HepG2 (cell line): Measurements from ENCODE around the gene TAS2R30. TPM values are rescaled to one million over a fixed set of nuclear protein-coding genes. Genes with fewer than 3 reads are reported as not detected.

Experiments used
- ATAC-seq: fragments of 200-7000 bp; cut with Tn5 transposase; 3 replicates; pipeline ENCODE4 v1.9.1; 2020; ENCODE audit warnings: mild to moderate bottlenecking, moderate library complexity
- Bru-seq: library from RNA; stranded (reverse); fragments of 400-500 nt; gene quantifications from one replicate; lab custom pipeline; 2021; lab: Mats Ljungman, UMichigan
- BruChase-seq, 2 experiments: library from RNA; stranded (reverse); fragments of 400-500 nt; gene quantifications; one replicate each; lab custom pipeline; 2021; lab: Mats Ljungman, UMichigan
- BruUV-seq: library from RNA; stranded (reverse); fragments of 400-500 nt; replicated peaks from 2 replicates; lab custom pipeline; 2021; lab: Mats Ljungman, UMichigan
- CTCF ChIA-PET: fragments of 300-600 bp; formaldehyde crosslinking; extraction: SDS; loops from one replicate; lab custom pipeline; 2021; ENCODE audit warnings: low total read pairs, inconsistent platforms, low intra/inter-chr PET ratio; lab: Yijun Ruan, JAX
- POLR2A ChIA-PET: fragments of 350-600 bp; sonication (Branson Sonifier 250); formaldehyde crosslinking; loops from one replicate; lab custom pipeline; 2020; ENCODE audit warnings: antibody characterized with exemption, inconsistent platforms; lab: Yijun Ruan, JAX
- DNase-seq: peaks from one replicate; pipeline ENCODE4 v3.0.0-alpha.2; 2015; ENCODE audit warnings: low spot score
- FAIRE-seq: peaks from 3 replicates; lab custom pipeline; 2011; peaks lifted over from hg19 to GRCh38; lab: Jason Lieb, UNC
- H2AFZ ChIP-seq: one replicate; pipeline ENCODE4 v1.6.1; 2011; ENCODE audit warnings: low read length, inconsistent platforms
- H3K27ac ChIP-seq: fragments of 300-600 bp; 3 replicates; pipeline ENCODE4 v1.8.0; 2011; ENCODE audit warnings: mixed run types, mild to moderate bottlenecking, mixed read lengths, low read length, inconsistent platforms; ENCODE audit not compliant: insufficient read depth; ENCODE audit errors: extremely low read length
- H3K27me3 ChIP-seq, 2 experiments: fragments of 200-600 bp in 1 of 2; 2 replicates in 1 of 2; 3 replicates in 1 of 2; pipeline versions ENCODE4 v1.6.0 to v1.8.0; 2011; ENCODE audit warnings: low read length in 2 of 2, mild to moderate bottlenecking in 2 of 2, moderate library complexity in 2 of 2, inconsistent platforms in 1 of 2; ENCODE audit not compliant: insufficient read depth in 2 of 2, control insufficient read depth in 1 of 2
- H3K36me3 ChIP-seq, 2 experiments: fragments of 200-600 bp in 1 of 2; replicated peaks in 1 of 2; 2 replicates in 1 of 2; 3 replicates in 1 of 2; pipeline versions ENCODE4 v1.5.1 to v1.8.0; 2011; ENCODE audit warnings: low read length in 2 of 2, inconsistent platforms in 1 of 2; ENCODE audit not compliant: insufficient read depth in 2 of 2, control insufficient read depth in 1 of 2
- H3K4me1 ChIP-seq: 2 replicates; pipeline ENCODE4 v1.5.1; 2012; ENCODE audit warnings: low read length, inconsistent platforms; ENCODE audit not compliant: insufficient read depth
- H3K4me2 ChIP-seq: 2 replicates; pipeline ENCODE4 v1.6.0; 2011; ENCODE audit warnings: low read depth, low read length, inconsistent platforms
- H3K4me3 ChIP-seq, 3 experiments: fragments of 200-600 bp in 1 of 3; sonication (generic), shearing (Covaris generic) in 1 of 3; replicated peaks in 1 of 3; 2 replicates each; pipeline ENCODE4 v1.5.1; 2011 to 2016; ENCODE audit warnings: low read length in 3 of 3, inconsistent platforms in 2 of 3, low read depth in 2 of 3, mild to moderate bottlenecking in 2 of 3, control low read depth in 1 of 3, mixed read lengths in 1 of 3; ENCODE audit not compliant: insufficient read depth in 1 of 3
- H3K79me2 ChIP-seq: one replicate; pipeline ENCODE4 v1.6.1; 2011; ENCODE audit warnings: low read length, inconsistent platforms; ENCODE audit not compliant: insufficient read depth
- H3K9ac ChIP-seq: 2 replicates; pipeline ENCODE4 v1.6.0; 2011; ENCODE audit warnings: mild to moderate bottlenecking, low read depth, low read length, inconsistent platforms; ENCODE audit not compliant: insufficient read depth
- H3K9me3 ChIP-seq: 2 replicates; pipeline ENCODE4 v1.5.1; 2012; ENCODE audit warnings: mild to moderate bottlenecking, low read length
- H4K20me1 ChIP-seq: 2 replicates; pipeline ENCODE4 v1.6.0; 2011; ENCODE audit warnings: inconsistent platforms, mild to moderate bottlenecking, low read length, moderate library complexity; ENCODE audit not compliant: insufficient read depth
- HMGXB4 ChIP-seq, 2 experiments: sonication (generic) in 1 of 2; formaldehyde crosslinking in 1 of 2; IDR thresholded peaks; 2 replicates each; pipeline versions ENCODE4 v1.4.0 to v1.6.1; 2018 to 2020; ENCODE audit warnings: missing genetic modification reagents in 2 of 2, borderline replicate concordance in 1 of 2, low read depth in 1 of 2, mild to moderate bottlenecking in 1 of 2, missing biosample characterization in 1 of 2
- TCF7L2 ChIP-seq: IDR thresholded peaks from 2 replicates; pipeline ENCODE4 v1.6.1; 2011; ENCODE audit warnings: mild to moderate bottlenecking, low read depth, low read length, moderate library complexity
- ZNF143 ChIP-seq: sonication (generic); formaldehyde crosslinking; IDR thresholded peaks from 2 replicates; pipeline ENCODE4 v1.4.0; 2020; ENCODE audit warnings: missing genetic modification reagents
- ZNF782 ChIP-seq: sonication (generic); formaldehyde crosslinking; IDR thresholded peaks from 2 replicates; pipeline ENCODE4 v1.4.0; 2020; ENCODE audit warnings: missing genetic modification reagents, mild to moderate bottlenecking, borderline replicate concordance
- WGBS: methylation state at CpG from one replicate; pipeline ENCODE4 v1.1.6; 2017; ENCODE audit warnings: low lambda C conversion rate; 5-methylcytosine and 5-hydroxymethylcytosine counted together
- in situ Hi-C: cut with HindIII; loops from 2 replicates; pipeline ENCODE4 v1.10.0; 2017; ENCODE audit warnings: low pct_unique_long_range_greater_than_20kb; ENCODE audit not compliant: extremely low pct_ligation_motif_present
- intact Hi-C: fragments of 100-400 bp; cut with micrococcal nuclease; formaldehyde crosslinking; loops from one replicate; pipeline ENCODE4 v1.10.0; 2022; ENCODE audit not compliant: unreplicated experiment
- long read RNA-seq, 2 experiments: library from RNA in 1 of 2; library from polyadenylated mRNA in 1 of 2; stranded (forward) in 1 of 2; unstranded in 1 of 2; transcript quantifications; one replicate each; pipeline ENCODE4 v2.0.0, GENCODE V29; 2019 to 2022
- polyA minus RNA-seq, 3 experiments: library from RNA; depleted of rRNA, polyadenylated mRNA; stranded (reverse); fragments of >200 nt; gene quantifications; 2 replicates each; pipeline ENCODE4 v1.2.3, GENCODE V29; 2011; ENCODE audit warnings: low replicate concordance in 1 of 3
- polyA plus RNA-seq, 8 experiments: library from polyadenylated mRNA; depleted of rRNA in 3 of 8; stranded (reverse) in 7 of 8; unstranded in 1 of 8; fragments of >200 nt; fragmentation: Illumina TruSeq in 4 of 8; extraction: Trizol in 4 of 8; gene quantifications; 2 replicates each; pipeline versions ENCODE4 v1.2.1 to v1.2.3, GENCODE V29; 2011 to 2016; ENCODE audit warnings: low read depth in 4 of 8, missing spikeins in 1 of 8, mixed read lengths in 1 of 8; ENCODE audit not compliant: insufficient read depth in 1 of 8
- total RNA-seq, 5 experiments: library from RNA; depleted of rRNA; stranded (reverse); fragments of >200 nt; fragmentation: Illumina TruSeq; extraction: Trizol; gene quantifications; 2 replicates each; pipeline ENCODE4 v1.2.3, GENCODE V29; 2016; ENCODE audit warnings: low read depth in 1 of 5

The TAS2R30 gene, protein sequence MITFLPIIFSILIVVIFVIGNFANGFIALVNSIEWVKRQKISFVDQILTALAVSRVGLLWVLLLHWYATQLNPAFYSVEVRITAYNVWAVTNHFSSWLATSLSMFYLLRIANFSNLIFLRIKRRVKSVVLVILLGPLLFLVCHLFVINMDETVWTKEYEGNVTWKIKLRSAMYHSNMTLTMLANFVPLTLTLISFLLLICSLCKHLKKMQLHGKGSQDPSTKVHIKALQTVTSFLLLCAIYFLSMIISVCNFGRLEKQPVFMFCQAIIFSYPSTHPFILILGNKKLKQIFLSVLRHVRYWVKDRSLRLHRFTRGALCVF
- 0.72 and 5.2 TPM in 2 replicates for total RNA-seq (2016; rRNA removed; fragmentation: Illumina TruSeq; extraction: Trizol)
- not detected in 2 replicates for total RNA-seq (2016; cell fraction: cytosol; rRNA removed; fragmentation: Illumina TruSeq; extraction: Trizol; ENCODE audit: low read depth)
- 0.74 and 4.3 TPM in 2 replicates for total RNA-seq (2016; cell fraction: insoluble cytoplasmic fraction; rRNA removed; fragmentation: Illumina TruSeq; extraction: Trizol)
- 0.12 and 0.52 TPM in 2 replicates for total RNA-seq (2016; cell fraction: membrane; rRNA removed; fragmentation: Illumina TruSeq; extraction: Trizol)
- 35.3 and 40.7 TPM in 2 replicates for total RNA-seq (2016; cell fraction: nucleus; rRNA removed; fragmentation: Illumina TruSeq; extraction: Trizol)
- 0.29 and 0.42 TPM in 2 replicates for polyA plus RNA-seq (2011; rRNA removed)
- not detected in 2 replicates for polyA plus RNA-seq (2011; cell fraction: cytosol; rRNA removed)
- polyA plus RNA-seq (2011; cell fraction: nucleus; rRNA removed) = 2.2 and 3.1 TPM in 2 replicates
- 0.09 TPM in 1 of 2 replicates, not detected in the other for polyA plus RNA-seq (2012)
- not detected in 2 replicates for polyA plus RNA-seq (2016; cell fraction: cytosol; fragmentation: Illumina TruSeq; extraction: Trizol; ENCODE audit: low read depth)
- polyA plus RNA-seq (2016; cell fraction: insoluble cytoplasmic fraction; fragmentation: Illumina TruSeq; extraction: Trizol; ENCODE audit: low read depth) = not detected in 2 replicates
- polyA plus RNA-seq (2016; cell fraction: membrane; fragmentation: Illumina TruSeq; extraction: Trizol; ENCODE audit: low read depth) = not detected in 2 replicates
- polyA plus RNA-seq (2016; cell fraction: nucleus; fragmentation: Illumina TruSeq; extraction: Trizol; ENCODE audit: insufficient read depth, low read depth) = 0.46 and 0.55 TPM in 2 replicates
- 2.9 and 5.8 TPM in 2 replicates for polyA minus RNA-seq (2011; rRNA and poly(A)+ RNA removed; ENCODE audit: low replicate concordance)
- polyA minus RNA-seq (2011; cell fraction: cytosol; rRNA and poly(A)+ RNA removed) = 0.44 TPM in 1 of 2 replicates, not detected in the other
- 82.3 and 94.9 TPM in 2 replicates for polyA minus RNA-seq (2011; cell fraction: nucleus; rRNA and poly(A)+ RNA removed)
- percentile 94 among the genes with signal in this experiment for Bru-seq, nascent RNA
- BruChase-seq, experiment 1, labeled RNA remaining after a 6-hour chase = percentile 90 among the genes with signal in this experiment
- BruChase-seq, experiment 2, labeled RNA remaining after a 2-hour chase = percentile 97 among the genes with signal in this experiment
- long read RNA-seq, experiment 1 = 0 reads
- long read RNA-seq, experiment 2 = 0 reads

- peaks cover 48% of the 10 kb centered on the region for H3K79me2 ChIP-seq
- ChIA-PET POLR2A (no interaction called here), CTCF (no interaction called here)
- no peak within 1 kb of the TSS for H3K27ac ChIP-seq
- TF ChIP-seq HMGXB4 (CRISPR knock-in tag; IDR thresholded peaks at IDR 0.05; ENCODE audit: borderline replicate concordance in 1 of 2, low read depth in 1 of 2) (no peak), ZNF143 (CRISPR knock-in tag) (no peak), ZNF782 (no peak), TCF7L2 (no peak)
- DNase-seq (no peak), FAIRE-seq (no peak), ATAC-seq (no peak)
- H3K9me3 ChIP-seq = no peaks in the 10 kb centered on the region
- H3K4me1 ChIP-seq = 0 out of 2 replicates have a peak, but pooled peaks cover 9% of the 10 kb centered on the region
- no TSS peak for BruUV-seq
- no peak within 1 kb of the TSS for H3K9ac ChIP-seq
- intact Hi-C loops = no loop called here
- H3K4me3 ChIP-seq = no peak within 1 kb of the TSS
- no peaks in the 10 kb centered on the region; a peak in 1 of 5 replicates for H3K27me3 ChIP-seq
- WGBS = 64% methylated on average over 3 of the region's 3 CpGs
- in situ Hi-C loops = no loop called here
- no peak within 1 kb of the TSS for H2AFZ ChIP-seq
- H3K4me2 ChIP-seq = no peak within 1 kb of the TSS
- H3K36me3 ChIP-seq = peaks cover 0 to under 1% of the 10 kb centered on the region in 2 experiments; a peak in 2 of 5 replicates
- H4K20me1 ChIP-seq = no peaks in the 10 kb centered on the region
These were observed at the start of gene TAS2R30 for GRCh38 chr12:11134305-11134704. TAS2R30 (minus strand) TSS chr12:11134644; CDS start chr12:11134244, 400 bp downstream.
